PC-9 (cell line): ENCODE measurements around the gene ESAM. TPM values are rescaled to one million over a fixed set of nuclear protein-coding genes. Genes with fewer than 3 reads are reported as not detected.

Experiments used
- BruUV-seq: library from RNA; stranded (reverse); fragments of 400-500 nt; replicated peaks from 2 replicates; lab custom pipeline; 2021; lab: Mats Ljungman, UMichigan
- CTCF ChIA-PET: fragments of 300-600 bp; sonication (Branson Sonifier 250); formaldehyde crosslinking; loops from one replicate; lab custom pipeline; 2022; ENCODE audit warnings: antibody characterized with exemption; lab: Charles Lee
- POLR2A ChIA-PET: fragments of 300-600 bp; sonication (Branson Sonifier 250); formaldehyde crosslinking; loops from one replicate; lab custom pipeline; 2022; ENCODE audit warnings: antibody characterized with exemption; ENCODE audit not compliant: unreplicated experiment; lab: Charles Lee
- DNase-seq, 2 experiments: peaks; one replicate each; pipeline versions ENCODE4 v3.0.0 to v3.0.0-alpha.2; 2015 to 2022; ENCODE audit warnings: mixed read lengths in 1 of 2
- H2AFZ ChIP-seq: fragments of 200-600 bp; sonication (generic); 2 replicates; pipeline ENCODE4 v1.8.1; 2017; ENCODE audit warnings: antibody characterized with exemption
- H3F3A ChIP-seq: fragments of 200-600 bp; sonication (generic); 2 replicates; pipeline ENCODE4 v1.8.1; 2017; ENCODE audit warnings: antibody characterized with exemption, mild to moderate bottlenecking, low read depth; ENCODE audit not compliant: insufficient read depth
- H3K27ac ChIP-seq: fragments of 200-600 bp; sonication (generic); 2 replicates; pipeline ENCODE4 v1.6.1; 2016; ENCODE audit warnings: mixed run types
- H3K27me3 ChIP-seq: fragments of 200-600 bp; sonication (generic); 2 replicates; pipeline ENCODE4 v1.6.1; 2016; ENCODE audit warnings: low read depth, mixed run types; ENCODE audit not compliant: insufficient read depth
- H3K36me3 ChIP-seq: fragments of 200-600 bp; sonication (generic); 2 replicates; pipeline ENCODE4 v1.6.1; 2016; ENCODE audit warnings: low read depth, mixed run types
- H3K4me1 ChIP-seq: fragments of 200-600 bp; sonication (generic); replicated peaks from 2 replicates; pipeline ENCODE4 v1.6.1; 2016; ENCODE audit warnings: mixed run types; ENCODE audit not compliant: insufficient read depth
- H3K4me2 ChIP-seq: fragments of 200-600 bp; sonication (generic); 2 replicates; pipeline ENCODE4 v1.6.1; 2017; ENCODE audit warnings: mixed run types
- H3K4me3 ChIP-seq: fragments of 200-600 bp; sonication (generic); 2 replicates; pipeline ENCODE4 v1.6.1; 2016; ENCODE audit warnings: mixed run types
- H3K79me2 ChIP-seq: fragments of 200-600 bp; sonication (generic); 2 replicates; pipeline ENCODE4 v1.6.1; 2017; ENCODE audit warnings: low read depth, mixed run types
- H3K9me2 ChIP-seq: fragments of 200-600 bp; sonication (generic); 2 replicates; pipeline ENCODE4 v1.8.1; 2017; ENCODE audit warnings: mild to moderate bottlenecking; ENCODE audit not compliant: insufficient read depth
- H3K9me3 ChIP-seq: fragments of 200-600 bp; sonication (generic); 2 replicates; pipeline ENCODE4 v1.8.1; 2016; ENCODE audit warnings: low read depth; ENCODE audit not compliant: insufficient read depth
- H4K20me1 ChIP-seq: fragments of 200-600 bp; sonication (generic); 2 replicates; pipeline ENCODE4 v1.8.1; 2017; ENCODE audit not compliant: insufficient read depth
- EZH2 ChIP-seq: fragments of 200-600 bp; sonication (generic); IDR thresholded peaks from 2 replicates; pipeline ENCODE4 v1.8.0; 2017; ENCODE audit warnings: antibody characterized with exemption, low read depth
- intact Hi-C: fragments of 100-400 bp; cut with micrococcal nuclease; formaldehyde crosslinking; loops from one replicate; pipeline ENCODE4 v1.10.0; 2022; ENCODE audit not compliant: unreplicated experiment
- total RNA-seq: library from RNA; stranded (reverse); gene quantifications from 2 replicates; pipeline ENCODE4 v1.2.3, GENCODE V29; 2021
- TF ChIP-seq, protein P1 (sequence below): fragments of 200-600 bp; sonication (generic); conservative IDR thresholded peaks from 2 replicates; pipeline ENCODE4 v1.6.1; 2017; ENCODE audit warnings: mixed run types, antibody characterized with exemption, mild to moderate bottlenecking, moderate library complexity

The ESAM gene
- total RNA-seq, 1 experiment from 2014 or later, result 13.5 TPM

DNA sequence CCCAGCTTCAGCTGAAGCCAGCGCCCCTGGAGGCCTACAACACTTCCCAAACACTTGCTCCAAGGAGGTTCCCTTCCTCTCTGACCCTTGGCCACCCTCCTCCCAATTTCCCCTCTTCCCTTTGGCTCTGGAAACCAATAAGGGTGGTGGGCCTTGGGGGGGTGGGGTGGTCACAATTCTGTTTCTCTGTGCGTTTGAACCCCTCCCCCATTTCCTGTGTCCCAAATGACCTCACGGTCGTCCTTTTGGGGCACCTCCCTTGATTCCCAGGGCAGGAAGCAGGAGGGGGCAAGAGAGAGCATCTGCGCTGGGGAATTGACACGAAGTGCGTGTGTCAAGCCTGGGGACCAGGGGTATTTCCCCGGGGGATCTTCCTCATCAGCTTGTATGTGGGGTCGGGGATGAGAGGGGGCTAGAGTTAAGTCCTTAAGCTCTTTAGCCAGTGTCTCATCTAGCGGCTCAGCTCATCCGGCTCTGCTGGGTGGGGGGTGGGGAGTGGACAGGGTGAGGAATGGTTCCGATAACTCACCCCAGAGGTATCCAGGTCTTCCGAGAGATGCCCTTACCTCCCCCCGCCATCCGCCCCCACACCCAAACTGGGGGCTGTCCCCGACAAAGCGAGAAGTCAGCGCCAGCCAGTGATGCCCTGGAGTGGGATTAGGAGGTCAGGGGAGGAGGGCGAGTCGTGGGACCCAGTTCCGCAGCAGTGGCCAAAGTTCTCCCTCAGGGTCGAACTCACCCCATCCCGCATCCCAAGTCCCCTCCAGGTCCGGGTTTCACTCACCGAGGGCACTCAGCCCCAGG is 587 bp downstream of the ESAM start:
- ChIA-PET POLR2A (no interaction called here), CTCF (interaction anchor here (0.7 to 1.2 kb wide), 3 partner anchors 13 to 24 kb away, joined by 3 to 5 read pairs (median 3); no protein-coding TSS in a partner anchor)
- peak overlapping the region; percentile 90 for H2AFZ ChIP-seq
- H3K4me3 ChIP-seq, result peak overlapping the region; percentile 98
- no peaks in the 10 kb centered on the region for H3K27me3 ChIP-seq
- peak overlapping the region; percentile 91 for H3K4me2 ChIP-seq
- no peaks in the 10 kb centered on the region for H3K9me3 ChIP-seq
- no peak overlapping the region for H3K27ac ChIP-seq
- no peaks in the 10 kb centered on the region for H3K36me3 ChIP-seq
- intact Hi-C loops, result loop anchor here (2.0 kb wide), 1 partner anchor 75 kb away; no protein-coding TSS in a partner anchor
- DNase-seq, result no peak
- BruUV-seq, result TSS peak; percentile 54
- no peaks in the 10 kb centered on the region for H3K9me2 ChIP-seq
- no peaks in the 10 kb centered on the region for H4K20me1 ChIP-seq
- H3F3A ChIP-seq, result peaks cover 12% of the 10 kb centered on the region
- TF ChIP-seq, protein P1, sequence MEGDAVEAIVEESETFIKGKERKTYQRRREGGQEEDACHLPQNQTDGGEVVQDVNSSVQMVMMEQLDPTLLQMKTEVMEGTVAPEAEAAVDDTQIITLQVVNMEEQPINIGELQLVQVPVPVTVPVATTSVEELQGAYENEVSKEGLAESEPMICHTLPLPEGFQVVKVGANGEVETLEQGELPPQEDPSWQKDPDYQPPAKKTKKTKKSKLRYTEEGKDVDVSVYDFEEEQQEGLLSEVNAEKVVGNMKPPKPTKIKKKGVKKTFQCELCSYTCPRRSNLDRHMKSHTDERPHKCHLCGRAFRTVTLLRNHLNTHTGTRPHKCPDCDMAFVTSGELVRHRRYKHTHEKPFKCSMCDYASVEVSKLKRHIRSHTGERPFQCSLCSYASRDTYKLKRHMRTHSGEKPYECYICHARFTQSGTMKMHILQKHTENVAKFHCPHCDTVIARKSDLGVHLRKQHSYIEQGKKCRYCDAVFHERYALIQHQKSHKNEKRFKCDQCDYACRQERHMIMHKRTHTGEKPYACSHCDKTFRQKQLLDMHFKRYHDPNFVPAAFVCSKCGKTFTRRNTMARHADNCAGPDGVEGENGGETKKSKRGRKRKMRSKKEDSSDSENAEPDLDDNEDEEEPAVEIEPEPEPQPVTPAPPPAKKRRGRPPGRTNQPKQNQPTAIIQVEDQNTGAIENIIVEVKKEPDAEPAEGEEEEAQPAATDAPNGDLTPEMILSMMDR, result no peak
- TF ChIP-seq EZH2, result no peak
- peaks cover 26% of the 10 kb centered on the region for H3K4me1 ChIP-seq
- H3K79me2 ChIP-seq, result peaks cover 23% of the 10 kb centered on the region; the same call in 1 of the 2 replicates

- POLR2A ChIA-PET, result no interaction called here
- Histone ChIP-seq H3K79me2 (peaks cover 19% of the 10 kb centered on the region; the same call in 1 of the 2 replicates), H3K27me3 (no peaks in the 10 kb centered on the region), H3K4me3 (peak overlapping the region; percentile 98; the same call in 1 of the 2 replicates), H3K4me2 (peak overlapping the region; percentile 91), H2AFZ (no peak overlapping the region), H4K20me1 (no peaks in the 10 kb centered on the region), H3K4me1 (peaks cover 26% of the 10 kb centered on the region), H3K36me3 (no peaks in the 10 kb centered on the region), H3F3A (peaks cover 12% of the 10 kb centered on the region), H3K9me2 (no peaks in the 10 kb centered on the region), H3K27ac (no peak overlapping the region), H3K9me3 (no peaks in the 10 kb centered on the region)
- DNase-seq, result no peak
- intact Hi-C loops, result no loop called here
- no TSS peak for BruUV-seq
- CTCF ChIA-PET, result no interaction called here
- TF ChIP-seq EZH2, result no peak
- TF ChIP-seq, protein P1, result no peak
These were observed 1.3 kb downstream of the ESAM start for GRCh38 chr11:124760806-124761205.

DNA sequence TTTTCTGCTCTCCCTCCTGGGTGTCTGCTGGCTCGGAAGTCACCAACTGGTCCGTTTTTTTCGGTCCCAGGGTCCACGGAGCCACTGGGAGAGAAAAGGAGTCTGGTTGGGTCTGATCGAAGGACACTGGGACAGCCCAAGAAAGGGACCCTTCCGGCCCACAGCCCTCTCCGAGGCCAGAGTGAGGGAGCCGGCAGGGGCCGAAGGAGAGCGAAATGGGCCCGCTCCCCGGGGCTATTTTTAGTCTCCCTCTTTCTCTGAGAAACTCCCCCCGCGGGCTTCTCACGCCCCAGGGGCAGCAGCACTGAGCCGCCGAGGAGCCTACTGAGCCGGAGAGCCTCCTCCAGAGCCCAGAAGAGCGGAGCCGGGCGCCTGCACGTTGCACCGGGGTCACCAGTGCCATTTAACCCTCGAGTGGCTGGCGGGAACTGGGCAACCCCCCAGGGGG is 1.9 kb downstream of the ESAM start:
- no peaks in the 10 kb centered on the region for H3K27me3 ChIP-seq
- H4K20me1 ChIP-seq, result no peaks in the 10 kb centered on the region
- no peaks in the 10 kb centered on the region for H3K9me2 ChIP-seq
- no peak overlapping the region for H3K27ac ChIP-seq
- H3K9me3 ChIP-seq, result no peaks in the 10 kb centered on the region
- DNase-seq, result no peak
- TF ChIP-seq, protein P1, result no peak
- TF ChIP-seq EZH2, result no peak
- intact Hi-C loops, result no loop called here
- CTCF ChIA-PET, result no interaction called here
- peaks cover 26% of the 10 kb centered on the region for H3K4me1 ChIP-seq
- POLR2A ChIA-PET, result no interaction called here
- no peak overlapping the region for H3K4me3 ChIP-seq
- peaks cover 15% of the 10 kb centered on the region; the same call in 1 of the 2 replicates for H3K79me2 ChIP-seq
- BruUV-seq, result no TSS peak
- H3K4me2 ChIP-seq, result no peak overlapping the region; the same call in 1 of the 2 replicates
- H2AFZ ChIP-seq, result no peak overlapping the region
- H3F3A ChIP-seq, result peaks cover 12% of the 10 kb centered on the region
- H3K36me3 ChIP-seq, result no peaks in the 10 kb centered on the region
